LNCaP clone FGC (cell line): ENCODE measurements around the gene CREB1.

Experiments
- DNase-seq: peaks from one replicate; pipeline ENCODE4 v3.0.0-alpha.2; 2011; ENCODE audit warnings: low read depth
- H3K4me3 ChIP-seq: 2 replicates; pipeline ENCODE4 v1.5.1; 2011; ENCODE audit warnings: mild to moderate bottlenecking, low read depth, low read length, control low read depth
- CTCF ChIP-seq: IDR thresholded peaks from 2 replicates; pipeline ENCODE4 v1.5.1; 2012; ENCODE audit warnings: mild to moderate bottlenecking; ENCODE audit not compliant: control insufficient read depth, insufficient read depth; ENCODE audit errors: extremely low read depth

Gene CREB1

GRCh38 chr2:207484444-207485391 is 45.0 kb upstream of the CREB1 start:
- no peak overlapping the region for H3K4me3 ChIP-seq
- no peak for TF ChIP-seq CTCF
- DNase-seq = no peak

DNA sequence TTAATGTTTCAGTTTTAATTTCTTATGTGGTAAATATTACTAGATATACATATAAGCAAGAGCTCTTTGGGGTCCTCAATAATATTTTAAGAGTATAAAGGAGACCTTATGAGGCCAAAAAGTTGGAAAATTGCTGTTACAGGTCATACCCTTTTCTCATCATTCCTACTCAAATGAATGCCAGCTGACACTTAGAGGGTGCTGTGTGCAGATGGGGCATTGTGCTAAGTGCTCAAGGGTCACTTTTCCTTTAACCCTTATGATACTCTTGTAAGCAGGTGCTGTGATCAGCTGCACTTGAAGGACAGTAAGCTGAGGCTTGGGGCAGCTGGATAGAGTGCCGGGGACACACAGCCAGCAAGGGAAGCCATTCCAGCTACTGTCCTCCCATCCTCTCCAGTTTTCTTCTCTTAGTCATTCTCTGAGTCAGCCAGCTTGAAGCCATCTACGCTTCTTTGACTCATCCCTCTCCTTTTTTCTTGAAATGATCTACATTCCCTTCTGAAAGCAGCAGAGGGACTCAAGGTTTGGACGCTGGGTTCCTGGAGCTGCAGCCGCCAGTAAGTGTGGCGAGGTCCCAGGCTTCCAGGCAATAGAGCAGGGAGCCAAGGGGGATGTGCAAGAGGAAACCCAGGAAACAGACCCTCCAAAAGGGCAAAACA is 42.0 kb upstream of the CREB1 start:
- H3K4me3 ChIP-seq = no peak overlapping the region
- DNase-seq = no peak
- no peak for TF ChIP-seq CTCF

DNA sequence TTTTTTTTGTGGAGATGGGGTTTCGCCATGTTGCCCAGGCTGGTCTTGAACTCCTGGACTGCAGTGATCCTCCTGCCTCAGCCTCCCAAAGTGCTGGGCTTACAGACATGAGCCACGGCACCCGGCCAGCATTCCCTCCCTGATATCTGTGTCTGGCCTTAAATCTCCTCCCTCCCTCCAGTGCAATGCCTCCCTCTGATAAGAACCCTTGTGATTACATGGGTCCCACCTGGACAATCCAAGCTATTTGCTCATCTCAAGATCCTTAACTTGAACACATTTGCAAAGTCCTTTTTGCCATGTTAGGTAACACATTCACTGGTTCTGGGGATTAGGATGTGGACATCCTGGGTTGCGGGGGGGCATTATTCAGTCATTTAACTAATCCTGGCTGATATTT is 40.5 kb upstream of the CREB1 start:
- no peak for TF ChIP-seq CTCF
- H3K4me3 ChIP-seq = no peak overlapping the region
- DNase-seq = no peak

GRCh38 chr2:207490441-207490840 is 39.3 kb upstream of the CREB1 start:
- DNase-seq = no peak
- TF ChIP-seq CTCF = no peak
- H3K4me3 ChIP-seq = no peak overlapping the region

DNA sequence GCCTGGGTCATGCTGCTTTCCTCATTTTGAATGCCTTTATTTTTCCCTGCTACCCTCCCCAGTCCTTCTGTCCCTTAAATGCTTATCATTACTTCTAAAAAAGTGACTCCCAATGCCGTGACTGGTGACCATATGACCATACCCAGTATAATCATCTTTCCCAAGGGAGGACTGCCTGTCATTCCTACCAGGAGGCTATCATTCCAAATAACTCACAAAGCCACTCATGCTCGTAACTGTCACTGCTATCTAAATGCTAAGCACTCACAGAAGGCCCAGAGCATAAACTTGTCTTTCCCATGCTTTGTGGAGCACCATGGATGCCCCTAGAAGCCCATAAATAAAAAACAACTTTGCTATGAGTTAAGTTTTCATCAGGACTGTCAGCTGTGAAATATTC is 38.7 kb upstream of the CREB1 start:
- no peak for DNase-seq
- H3K4me3 ChIP-seq = no peak overlapping the region
- no peak for TF ChIP-seq CTCF

- TF ChIP-seq CTCF = no peak
- DNase-seq = no peak
- H3K4me3 ChIP-seq = no peak overlapping the region
These were observed 37.8 kb upstream of the CREB1 start for GRCh38 chr2:207491956-207492355.
